GM21381 (cell line): ENCODE data around the gene OSBPL1A.

Experiments used
- ATAC-seq: cut with Tn5 transposase; IDR thresholded peaks from one replicate; pipeline ENCODE4 v1.9.1; 2021; ENCODE audit warnings: mild to moderate bottlenecking, moderate library complexity; ENCODE audit not compliant: unreplicated experiment

The OSBPL1A gene

DNA sequence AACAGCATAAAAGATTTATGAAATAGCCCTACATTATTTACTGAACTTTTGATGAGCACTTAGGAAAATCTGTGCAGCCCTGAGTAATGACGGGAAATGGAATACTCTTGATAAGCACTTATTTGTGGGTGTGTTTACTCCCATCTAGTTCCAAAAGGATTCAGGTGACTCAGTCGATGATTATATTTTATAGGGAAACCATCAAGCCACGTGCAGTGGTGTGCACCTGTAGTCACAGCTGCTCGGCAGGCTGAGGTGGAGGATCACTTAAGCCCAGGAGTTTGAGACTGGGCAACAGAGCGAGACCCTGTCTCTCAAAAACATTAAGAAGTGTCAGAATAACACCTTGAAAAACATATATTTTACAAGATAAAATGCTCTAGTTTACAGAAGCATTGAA, 166.9 kb downstream of the OSBPL1A start:
- no peak for ATAC-seq

DNA sequence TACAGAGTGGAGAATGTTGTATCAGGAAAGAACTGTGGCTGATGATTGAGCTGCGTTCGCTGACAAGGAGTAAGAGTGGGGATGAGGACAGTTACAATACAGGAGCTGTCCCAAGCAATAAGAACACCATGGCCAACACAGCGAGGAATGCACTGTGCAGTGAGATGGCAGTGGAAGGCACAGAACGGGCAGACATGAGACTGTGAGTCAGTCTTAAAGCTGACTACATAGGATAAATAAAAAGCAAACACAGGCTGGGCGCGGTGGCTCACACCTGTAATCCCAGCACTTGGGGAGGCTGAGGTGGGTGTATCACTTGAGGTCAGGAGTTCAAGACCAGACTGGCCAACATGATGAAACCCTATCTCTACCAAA, 169.0 kb downstream of the OSBPL1A start:
- no peak for ATAC-seq

DNA sequence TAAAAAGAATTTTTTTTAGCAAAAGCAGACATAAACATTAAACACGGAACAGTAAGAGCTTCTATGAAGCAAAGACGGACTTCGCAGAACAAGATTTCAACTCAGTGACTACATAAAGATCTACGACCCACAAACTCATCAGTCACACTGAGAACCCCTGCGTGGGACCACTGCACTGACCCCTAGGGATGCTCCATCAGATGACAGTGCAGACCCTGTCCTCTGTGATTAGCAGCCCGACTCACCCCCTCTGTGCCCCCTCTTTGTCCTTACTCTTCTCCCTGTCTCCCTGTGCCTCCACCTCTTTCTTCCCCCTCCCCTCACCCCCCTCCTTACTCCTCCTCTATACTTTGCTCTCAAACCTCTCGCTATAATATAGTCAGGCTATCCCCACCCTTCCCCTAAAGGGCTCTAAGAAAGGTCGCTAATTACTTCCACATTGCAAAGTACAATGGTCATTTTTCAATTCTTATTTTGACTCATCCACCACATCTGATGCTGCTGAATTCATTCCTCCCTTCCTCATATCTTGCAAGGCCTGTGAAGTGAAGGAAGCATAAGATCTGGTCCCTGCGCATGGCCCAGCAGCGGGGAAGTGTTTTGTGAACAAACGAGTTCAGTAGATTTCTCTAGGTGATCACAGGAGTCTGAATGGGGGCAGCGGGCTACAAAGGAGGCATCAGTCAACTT, 169.5 kb downstream of the OSBPL1A start:
- no peak for ATAC-seq

DNA sequence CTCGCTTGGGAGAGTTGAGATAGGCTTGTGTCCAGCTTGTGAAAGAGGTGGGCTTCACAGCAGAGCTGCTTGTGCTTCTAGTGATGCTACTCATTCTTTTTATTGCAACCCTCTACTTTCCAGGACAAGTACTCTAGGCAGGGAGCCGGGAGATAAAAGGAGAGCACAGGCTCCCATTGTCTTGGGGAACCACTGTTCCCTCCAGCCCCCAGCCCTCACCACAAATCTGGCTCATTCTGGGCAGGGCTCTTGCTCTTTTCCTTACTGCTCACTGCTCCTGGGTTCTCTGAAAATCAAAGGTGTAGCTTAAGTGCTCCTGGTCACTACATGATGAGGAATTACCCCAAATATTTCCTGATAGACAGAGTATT, 177.3 kb downstream of the OSBPL1A start:
- ATAC-seq, result no peak

DNA sequence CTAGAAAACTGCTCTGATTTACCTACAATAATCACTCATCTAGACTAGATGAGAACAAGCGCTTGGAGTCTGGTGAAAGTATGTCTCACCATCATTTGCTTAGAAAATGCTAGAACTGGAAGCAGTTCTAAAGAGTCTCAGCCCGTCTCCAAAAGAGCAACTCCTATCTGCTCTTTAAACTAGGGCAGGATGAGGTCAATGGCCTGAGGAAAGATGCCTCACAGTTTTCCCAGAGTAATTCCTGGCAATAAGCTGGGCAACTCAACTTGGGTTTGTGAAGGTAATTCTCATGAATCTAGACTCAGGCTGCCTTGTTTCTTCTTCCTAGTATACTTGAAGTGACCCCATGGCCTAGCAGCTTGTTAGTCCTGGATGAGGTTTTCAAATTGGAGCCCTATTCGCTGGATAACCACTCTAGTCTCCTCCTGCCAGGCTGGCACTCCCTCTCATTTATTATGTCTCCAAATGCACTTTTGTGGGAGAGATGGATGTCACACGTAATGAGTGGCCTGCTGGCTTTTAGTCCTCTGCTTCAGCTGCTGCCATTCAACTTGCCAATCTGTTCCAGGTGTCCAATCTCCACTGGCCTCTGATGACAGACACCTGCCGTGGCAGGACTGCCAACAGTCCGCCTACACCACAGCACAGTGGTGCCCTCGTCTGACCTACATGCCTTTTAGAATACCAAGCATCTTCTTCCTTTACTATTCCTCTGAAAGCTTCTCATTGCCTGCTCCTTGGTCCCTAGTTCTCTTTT, 177.9 kb downstream of the OSBPL1A start:
- ATAC-seq, result no peak

DNA sequence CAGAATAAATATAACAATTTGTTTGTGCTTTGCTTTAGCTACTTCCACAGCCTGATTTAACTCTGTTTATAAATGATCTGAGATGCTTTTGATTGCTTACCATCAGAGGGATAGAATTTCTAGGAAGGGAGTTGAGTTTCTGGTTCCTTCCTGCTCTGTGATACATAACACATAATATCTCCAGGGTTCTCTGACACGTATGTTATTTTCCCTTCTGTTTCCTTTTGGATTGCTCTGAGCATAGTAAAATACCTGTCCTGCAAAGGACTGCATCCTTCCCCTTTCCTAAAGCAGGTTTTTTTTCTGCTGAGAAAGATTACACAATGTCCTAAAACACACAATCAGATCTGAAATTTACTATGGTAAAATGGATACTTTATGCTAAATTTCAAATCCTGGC, 182.7 kb downstream of the OSBPL1A start:
- no peak for ATAC-seq

DNA sequence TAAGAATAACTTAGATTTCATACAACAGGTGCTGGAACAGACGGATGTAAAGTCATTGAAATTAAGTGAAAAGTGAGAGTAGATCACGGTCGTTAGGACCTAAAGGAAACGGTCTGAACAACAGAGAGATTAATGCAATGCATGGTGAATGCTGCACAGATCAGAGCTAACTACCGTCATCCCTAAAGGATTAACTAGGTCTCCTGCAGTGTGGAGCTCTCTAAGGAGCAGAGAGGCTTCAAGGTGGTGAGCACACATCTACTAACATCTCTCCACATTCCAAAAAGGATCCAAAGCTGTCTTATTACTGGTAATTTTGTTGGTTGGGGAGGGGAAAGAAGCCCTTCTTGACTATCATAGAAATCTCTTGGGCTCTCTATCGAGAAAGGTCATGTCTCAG, 183.5 kb downstream of the OSBPL1A start:
- ATAC-seq, result no peak

DNA sequence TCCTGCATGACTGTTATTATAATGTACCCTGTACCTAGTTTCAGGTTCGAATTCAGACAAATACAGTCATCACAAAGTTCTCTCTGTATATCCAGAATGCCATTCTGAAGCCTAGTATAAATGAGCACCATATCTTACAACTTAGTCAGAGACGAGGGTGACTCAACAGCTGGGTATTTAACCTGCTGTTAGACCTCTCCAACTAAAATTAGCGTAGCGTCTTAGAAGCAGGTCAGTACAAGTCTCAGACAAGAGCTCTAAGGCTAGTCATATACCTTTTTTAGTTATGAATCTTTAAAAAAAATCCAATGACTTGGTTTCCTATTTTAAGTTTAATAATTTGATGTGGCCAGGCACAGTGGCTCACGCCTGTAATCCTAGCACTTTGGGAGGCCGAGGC, 184.7 kb downstream of the OSBPL1A start:
- no peak for ATAC-seq

DNA sequence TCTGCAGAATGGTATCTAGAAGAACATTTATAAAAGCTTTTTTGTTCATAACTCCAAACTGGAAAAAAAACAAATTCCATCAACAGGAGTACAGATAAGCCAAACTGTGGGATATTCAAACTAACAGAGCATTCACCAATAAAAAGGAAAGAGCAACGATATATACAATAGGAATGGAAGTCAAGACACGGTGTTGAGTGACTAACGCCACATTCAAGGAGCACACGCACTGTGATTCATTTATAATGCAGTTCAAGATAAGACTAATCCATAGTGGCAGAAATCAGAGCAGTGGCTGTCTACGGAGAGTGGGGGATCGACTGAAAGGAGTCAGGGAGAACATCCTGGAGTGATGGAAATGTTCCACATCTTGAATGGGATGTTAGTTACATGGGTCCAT, 188.1 kb downstream of the OSBPL1A start:
- no peak for ATAC-seq

DNA sequence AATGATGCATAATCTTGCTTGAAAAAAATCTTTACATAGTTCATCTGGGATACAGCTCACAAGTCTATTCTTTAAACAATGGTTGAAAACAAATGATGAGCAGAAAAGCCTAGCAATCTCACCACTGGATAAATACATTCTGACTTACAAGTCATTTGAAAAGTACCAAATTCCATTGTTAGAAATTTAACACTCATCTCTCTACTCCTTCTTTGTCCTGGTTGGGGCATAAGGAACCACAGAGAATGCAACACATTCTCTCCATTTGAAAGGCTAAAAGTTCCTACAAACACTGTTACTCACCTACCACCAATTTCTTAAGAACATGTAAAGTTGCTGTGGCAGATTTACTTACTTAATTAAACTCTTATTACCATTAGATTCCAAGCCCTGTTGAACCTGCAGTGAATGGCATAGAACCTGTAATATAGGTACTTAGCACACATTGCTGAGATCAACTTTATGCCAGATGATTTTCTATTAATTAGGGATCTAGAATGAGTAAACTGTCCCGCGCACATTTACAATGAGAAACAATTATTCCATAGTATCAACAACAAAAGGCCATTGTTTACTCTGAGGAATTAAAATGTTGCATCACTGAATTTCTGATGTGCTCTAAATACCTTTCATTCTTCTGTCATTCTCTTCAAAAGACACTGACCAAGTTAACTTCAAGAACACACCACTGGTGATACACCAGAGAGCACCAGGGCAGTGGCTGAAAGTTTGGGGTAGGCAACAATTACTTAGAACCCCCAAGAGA, 189.2 kb downstream of the OSBPL1A start:
- ATAC-seq, result no peak

DNA sequence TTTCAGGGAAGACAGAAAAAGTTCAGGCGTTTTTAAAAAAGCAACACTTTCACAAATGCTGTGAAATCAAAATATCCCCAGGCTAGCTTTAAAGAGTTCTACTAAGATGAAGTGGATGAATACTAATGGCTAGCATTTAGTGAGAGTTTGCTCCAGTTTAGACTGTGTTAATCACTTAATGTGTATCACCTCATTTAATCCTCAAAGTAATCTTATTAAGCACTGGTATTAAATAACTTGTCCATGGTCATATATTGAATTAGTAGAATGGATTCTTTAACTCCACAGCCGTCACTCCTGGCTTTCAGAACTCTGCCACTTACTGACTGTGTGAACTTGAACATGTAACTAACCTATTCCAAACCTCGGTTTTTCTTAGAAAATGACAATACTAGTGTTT, 192.7 kb downstream of the OSBPL1A start:
- no peak for ATAC-seq

DNA sequence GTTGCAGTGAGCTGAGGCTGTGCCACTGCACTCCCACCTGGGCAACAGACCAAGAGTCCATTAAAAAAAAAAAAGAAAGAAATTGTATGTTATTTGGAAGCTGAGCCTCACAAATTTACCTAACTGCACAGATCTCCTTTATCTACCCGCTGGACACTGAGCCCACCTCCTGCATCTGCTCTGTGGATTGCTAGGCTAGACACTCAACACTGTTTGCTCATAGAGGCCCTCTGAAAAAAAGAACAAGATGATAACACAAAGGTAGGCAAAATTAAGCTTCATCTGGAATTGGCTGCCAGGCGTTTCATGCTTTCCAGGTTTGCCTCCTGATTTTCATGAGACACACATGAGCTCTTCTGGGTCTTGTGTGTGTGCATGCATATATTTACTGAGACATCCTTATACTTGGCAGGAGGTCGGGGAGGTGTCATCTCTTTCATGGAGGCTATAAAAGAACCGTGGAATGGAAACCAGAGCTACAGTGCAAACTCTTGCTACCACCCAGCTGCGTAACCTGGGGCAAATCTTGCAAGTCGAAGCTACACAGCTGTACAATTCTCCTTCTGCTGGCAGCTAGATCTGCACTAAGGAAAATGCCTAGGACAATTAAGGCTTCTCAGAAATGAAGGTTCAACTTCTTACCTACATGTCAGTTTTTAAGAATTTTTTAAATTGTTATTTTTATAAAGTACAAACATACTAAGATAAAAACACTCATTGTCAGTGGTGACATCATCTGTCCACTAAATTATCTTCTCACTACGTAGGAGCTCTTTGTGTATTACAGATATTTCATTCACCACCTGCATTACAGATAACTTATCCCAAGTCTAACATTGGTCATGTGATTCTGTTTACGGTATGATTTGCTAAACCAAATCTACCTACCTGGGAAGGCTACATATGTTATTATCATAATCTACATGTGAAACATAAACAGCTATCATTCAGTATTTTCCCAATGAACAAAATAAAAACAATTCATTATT, 195.6 kb downstream of the OSBPL1A start:
- no peak for ATAC-seq

DNA sequence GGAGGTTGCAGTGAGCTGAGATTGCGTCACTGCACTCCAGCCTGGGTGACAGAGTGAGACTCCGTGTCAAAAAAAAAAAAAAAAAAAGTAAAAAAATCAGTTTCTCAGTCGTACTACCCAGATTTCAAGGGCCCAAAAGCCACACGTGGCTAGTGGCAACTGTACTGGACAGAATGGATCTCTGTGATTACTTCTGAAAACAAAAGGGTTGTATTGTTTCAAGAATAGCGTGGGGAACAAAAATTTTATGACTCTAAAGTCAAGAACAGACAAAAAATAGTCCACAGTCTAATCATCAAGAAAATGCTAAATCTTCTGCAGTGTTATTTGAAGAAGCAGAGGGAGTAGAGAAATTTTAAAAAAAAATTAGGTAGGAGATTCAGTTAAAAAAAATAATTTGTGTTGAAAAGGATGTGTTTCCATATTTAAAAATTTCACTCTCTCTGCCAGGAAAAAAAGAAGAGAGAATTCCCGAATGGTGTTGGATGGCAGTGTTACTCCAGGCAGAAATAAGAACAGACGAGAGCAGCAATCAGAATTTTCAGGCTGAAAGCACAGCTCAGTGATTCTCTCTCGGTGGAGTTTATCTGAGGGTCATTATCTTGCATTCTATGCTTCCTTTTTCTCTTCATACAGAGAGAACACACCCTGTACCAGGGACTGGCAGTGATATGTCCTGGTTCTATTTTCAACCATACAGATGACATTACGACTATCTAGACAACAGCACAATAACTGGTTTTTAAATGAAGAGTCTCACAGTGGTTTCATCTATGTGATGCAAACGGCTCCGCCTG, 196.9 kb downstream of the OSBPL1A start:
- no peak for ATAC-seq

DNA sequence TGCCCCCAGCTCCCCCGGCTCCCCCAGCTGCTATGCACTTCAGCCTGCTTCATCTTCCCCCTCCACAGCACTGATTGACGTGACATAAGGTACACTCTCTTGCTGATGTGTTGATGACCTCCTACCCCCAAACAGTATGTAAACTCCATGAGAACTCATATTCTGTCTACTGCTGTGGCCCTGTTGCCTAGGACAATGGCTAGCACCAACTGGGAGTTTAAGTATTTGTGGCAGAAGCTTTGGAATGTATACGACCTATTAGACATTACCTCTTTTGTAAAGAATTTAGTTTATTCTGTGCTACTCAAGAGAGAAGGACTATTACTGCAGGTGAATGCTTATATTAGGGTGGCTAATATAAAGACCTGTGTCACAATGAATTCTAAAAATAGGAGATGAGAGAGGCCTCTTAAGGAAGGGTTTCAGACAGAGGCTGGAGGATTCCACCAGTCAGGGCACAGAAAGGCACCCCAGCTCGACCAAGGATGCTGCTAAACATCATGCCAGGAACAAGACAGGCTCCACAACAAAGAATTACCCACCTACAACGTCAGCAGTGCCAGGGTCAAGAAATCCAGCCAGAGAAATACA, 198.2 kb downstream of the OSBPL1A start:
- no peak for ATAC-seq

DNA sequence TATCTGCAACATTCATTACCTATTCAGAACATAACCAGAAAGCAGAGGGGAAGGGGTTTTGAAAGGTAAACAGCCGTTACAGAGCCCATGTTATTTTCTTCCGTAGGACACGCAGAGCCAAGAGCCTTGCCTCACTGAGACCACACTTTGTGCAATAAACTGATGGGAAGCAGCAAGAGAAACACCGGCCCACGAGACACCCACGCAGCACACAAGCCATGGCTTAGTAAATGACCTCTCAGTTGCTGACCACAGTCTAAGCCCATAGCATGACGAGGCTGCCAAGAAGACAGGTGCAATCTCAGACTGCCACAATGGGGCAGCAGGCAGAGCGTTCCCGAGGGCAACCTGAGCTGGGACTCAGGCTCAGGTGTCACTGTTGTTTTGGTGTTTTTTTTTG, 199.2 kb downstream of the OSBPL1A start:
- ATAC-seq, result no peak

DNA sequence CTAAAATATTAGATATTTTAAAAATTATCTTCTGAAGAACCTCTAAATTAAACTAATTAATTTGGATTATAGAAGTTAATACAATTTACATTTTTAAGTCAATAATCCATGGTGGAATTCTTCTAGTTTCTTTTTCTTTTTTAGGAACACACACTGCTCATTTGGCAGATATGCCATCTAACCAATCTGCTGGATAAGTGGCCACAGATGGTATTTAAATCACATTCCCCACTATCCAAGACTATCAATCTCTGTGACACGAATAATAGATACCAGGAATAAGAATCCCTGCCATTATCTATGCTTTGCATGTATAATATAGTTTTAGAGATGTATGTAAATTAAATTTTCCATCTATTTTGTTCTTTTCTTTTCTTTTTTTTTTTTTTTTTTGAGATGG, 200.2 kb downstream of the OSBPL1A start:
- no peak for ATAC-seq

DNA sequence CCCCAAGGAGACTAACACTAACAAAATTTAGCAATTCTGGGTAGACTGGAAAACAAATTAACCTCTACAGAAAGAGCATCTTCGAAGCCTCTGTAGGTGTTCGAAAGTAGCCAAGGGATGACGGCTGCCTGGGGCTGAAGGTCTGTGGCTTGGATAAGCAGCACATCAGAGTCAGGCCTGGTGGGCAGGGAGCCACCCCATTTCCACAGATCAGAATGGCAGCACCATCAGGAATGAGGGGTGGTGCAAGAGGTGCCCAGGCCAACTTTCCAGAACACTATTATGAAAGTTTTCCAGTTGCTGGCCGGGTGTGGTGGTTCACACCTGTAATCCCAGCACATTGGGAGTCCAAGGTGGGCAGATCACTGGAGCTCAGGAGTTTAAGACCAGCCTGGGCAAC, 200.9 kb downstream of the OSBPL1A start:
- no peak for ATAC-seq

DNA sequence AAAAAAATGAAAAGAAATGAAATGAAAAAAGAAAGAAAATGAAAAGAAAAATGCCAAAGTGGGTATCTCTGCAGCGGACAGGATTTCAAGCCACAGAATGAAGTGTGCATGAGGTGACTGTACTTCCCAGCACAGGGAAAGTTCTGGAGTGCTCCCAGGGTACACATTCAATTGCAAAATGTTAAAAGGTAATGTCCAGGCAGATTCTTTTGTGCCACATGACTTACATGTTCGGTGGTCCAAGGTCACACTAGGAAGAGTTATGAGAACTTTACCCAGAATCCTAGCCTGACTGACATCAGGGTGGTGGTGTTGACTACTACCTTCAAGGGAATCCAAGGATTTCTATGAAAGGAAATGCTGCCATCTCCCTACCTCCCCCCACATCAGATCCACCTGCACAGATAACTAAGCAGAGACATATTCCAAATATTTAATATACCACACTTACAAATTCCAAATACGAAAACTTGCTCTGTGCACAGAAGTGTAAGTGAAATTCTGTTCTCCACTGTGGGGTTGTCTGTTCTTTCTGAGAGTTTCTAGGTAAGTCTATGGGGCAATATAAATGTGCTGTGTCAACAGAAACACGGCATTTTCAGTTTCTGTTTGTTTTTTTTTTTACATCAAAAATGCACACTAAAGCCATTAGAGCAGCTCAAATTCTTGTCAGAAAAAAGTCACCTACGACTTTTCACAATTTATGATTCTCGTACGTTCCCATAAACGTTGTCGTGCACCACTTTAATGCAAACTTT, 202.1 kb downstream of the OSBPL1A start:
- ATAC-seq, result no peak

DNA sequence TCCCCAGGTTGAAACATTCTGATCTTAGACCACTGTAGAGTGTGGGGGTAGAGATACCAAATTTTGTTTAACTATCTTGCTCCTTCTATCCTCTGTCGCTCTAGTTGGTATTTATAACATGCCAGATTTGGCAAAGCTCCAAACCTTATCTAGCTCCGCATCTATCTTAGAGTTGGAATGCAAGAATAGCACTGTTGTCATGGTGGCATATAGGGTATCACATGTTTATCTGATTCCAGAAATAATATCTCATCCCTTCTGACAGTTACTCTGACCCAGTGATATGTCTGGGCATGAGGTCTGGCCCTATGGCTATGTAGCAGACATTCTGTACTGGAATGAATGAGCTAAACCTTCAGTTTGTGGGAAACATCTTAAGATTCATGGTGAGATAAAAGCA, 207.0 kb downstream of the OSBPL1A start:
- no peak for ATAC-seq
